ENCODE measurements around the gene KAT8. TPM values are rescaled to one million over a fixed set of nuclear protein-coding genes. Genes with fewer than 3 reads are reported as not detected.

Gene KAT8
- total RNA-seq, 1 donor from 2014 or later, result 33.5 TPM

- Histone ChIP-seq H3K27ac (ENCODE audit: low read depth, low read length) (no peak overlapping the region), H2AFZ (ENCODE audit: low read depth, low read length) (no peak overlapping the region), H3K4me3 (ENCODE audit: insufficient read depth, low read depth, low read length) (no peak overlapping the region), H3K4me1 (ENCODE audit: insufficient read depth, low read length) (peaks cover 12% of the 10 kb centered on the region), H3K9me3 (ENCODE audit: insufficient read depth, low read depth, low read length) (no peaks in the 10 kb centered on the region), H4K20me1 (ENCODE audit: insufficient read depth, low read length) (no peaks in the 10 kb centered on the region), H3K36me3 (ENCODE audit: insufficient read depth, low read length) (no peaks in the 10 kb centered on the region), H3K9ac (ENCODE audit: low read length) (no peak overlapping the region), H3K79me2 (ENCODE audit: insufficient read depth, low read length) (no peaks in the 10 kb centered on the region), H3K4me2 (ENCODE audit: low read length) (no peak overlapping the region), H3K27me3 (ENCODE audit: insufficient read depth, low read length) (no peaks in the 10 kb centered on the region)
- FAIRE-seq (no peak), DNase-seq (ENCODE audit: low read depth) (peak; percentile 23)
- Mint-ChIP-seq H3K36me3 (ENCODE audit: low read depth, unreplicated experiment) (peaks cover 19% of the 10 kb centered on the region), H3K27ac (ENCODE audit: unreplicated experiment) (no peak overlapping the region), H3K9me3 (ENCODE audit: unreplicated experiment) (peaks cover 2% of the 10 kb centered on the region), H3K4me1 (ENCODE audit: low read depth, unreplicated experiment) (no peaks in the 10 kb centered on the region), H3K4me3 (ENCODE audit: unreplicated experiment) (no peak overlapping the region), H3K27me3 (ENCODE audit: low read depth, unreplicated experiment) (peaks cover 3% of the 10 kb centered on the region)
- TF ChIP-seq EZH2 (IDR thresholded peaks at IDR 0.05; ENCODE audit: insufficient read depth, low read length), result no peak
- TF ChIP-seq CTCF (IDR thresholded peaks at IDR 0.05; ENCODE audit: insufficient read depth, low read depth, low read length), result no peak
Measured at GRCh38 chr16:31129568-31130335, 12.3 kb downstream of the KAT8 start.

- Histone ChIP-seq H3K79me2 (ENCODE audit: insufficient read depth, low read length) (no peaks in the 10 kb centered on the region), H3K4me2 (ENCODE audit: low read length) (no peak overlapping the region), H3K27me3 (ENCODE audit: insufficient read depth, low read length) (no peaks in the 10 kb centered on the region), H3K36me3 (ENCODE audit: insufficient read depth, low read length) (no peaks in the 10 kb centered on the region), H3K4me3 (ENCODE audit: insufficient read depth, low read depth, low read length) (no peak overlapping the region), H3K9me3 (ENCODE audit: insufficient read depth, low read depth, low read length) (no peaks in the 10 kb centered on the region), H4K20me1 (ENCODE audit: insufficient read depth, low read length) (no peaks in the 10 kb centered on the region), H3K9ac (ENCODE audit: low read length) (no peak overlapping the region), H3K27ac (ENCODE audit: low read depth, low read length) (no peak overlapping the region), H2AFZ (ENCODE audit: low read depth, low read length) (no peak overlapping the region), H3K4me1 (ENCODE audit: insufficient read depth, low read length) (peaks cover 16% of the 10 kb centered on the region)
- TF ChIP-seq EZH2 (IDR thresholded peaks at IDR 0.05; ENCODE audit: insufficient read depth, low read length) (no peak), CTCF (IDR thresholded peaks at IDR 0.05; ENCODE audit: insufficient read depth, low read depth, low read length) (no peak)
- Mint-ChIP-seq H3K4me1 (ENCODE audit: low read depth, unreplicated experiment) (no peaks in the 10 kb centered on the region), H3K4me3 (ENCODE audit: unreplicated experiment) (no peak overlapping the region), H3K36me3 (ENCODE audit: low read depth, unreplicated experiment) (peaks cover 17% of the 10 kb centered on the region), H3K27me3 (ENCODE audit: low read depth, unreplicated experiment) (peaks cover 3% of the 10 kb centered on the region), H3K9me3 (ENCODE audit: unreplicated experiment) (peaks cover 2% of the 10 kb centered on the region), H3K27ac (ENCODE audit: unreplicated experiment) (no peak overlapping the region)
- DNase-seq (ENCODE audit: low read depth) (no peak), FAIRE-seq (no peak)
Measured at GRCh38 chr16:31130336-31130891, 12.9 kb downstream of the KAT8 start.

- H2AFZ ChIP-seq (ENCODE audit: low read depth, low read length), result no peak overlapping the region
- FAIRE-seq (no peak), DNase-seq (ENCODE audit: low read depth) (no peak)
- H3K27ac ChIP-seq (ENCODE audit: low read depth, low read length), result no peak overlapping the region
- H3K9me3 Mint-ChIP-seq (ENCODE audit: unreplicated experiment), result peaks cover 2% of the 10 kb centered on the region
- H3K27ac Mint-ChIP-seq (ENCODE audit: unreplicated experiment), result no peak overlapping the region
- TF ChIP-seq EZH2 (IDR thresholded peaks at IDR 0.05; ENCODE audit: insufficient read depth, low read length), result no peak
- TF ChIP-seq CTCF (IDR thresholded peaks at IDR 0.05; ENCODE audit: insufficient read depth, low read depth, low read length), result no peak
- H3K79me2 ChIP-seq (ENCODE audit: insufficient read depth, low read length), result no peaks in the 10 kb centered on the region
- H3K9me3 ChIP-seq (ENCODE audit: insufficient read depth, low read depth, low read length), result no peaks in the 10 kb centered on the region
- H4K20me1 ChIP-seq (ENCODE audit: insufficient read depth, low read length), result no peaks in the 10 kb centered on the region
- H3K4me1 Mint-ChIP-seq (ENCODE audit: low read depth, unreplicated experiment), result peaks cover 3% of the 10 kb centered on the region
- peaks cover 6% of the 10 kb centered on the region for H3K27me3 Mint-ChIP-seq (ENCODE audit: low read depth, unreplicated experiment)
- H3K9ac ChIP-seq (ENCODE audit: low read length), result no peak overlapping the region
- no peaks in the 10 kb centered on the region for H3K27me3 ChIP-seq (ENCODE audit: insufficient read depth, low read length)
- H3K4me3 Mint-ChIP-seq (ENCODE audit: unreplicated experiment), result no peak overlapping the region
- H3K4me1 ChIP-seq (ENCODE audit: insufficient read depth, low read length), result peaks cover 16% of the 10 kb centered on the region
- no peak overlapping the region for H3K4me3 ChIP-seq (ENCODE audit: insufficient read depth, low read depth, low read length)
- H3K4me2 ChIP-seq (ENCODE audit: low read length), result no peak overlapping the region
- H3K36me3 Mint-ChIP-seq (ENCODE audit: low read depth, unreplicated experiment), result peaks cover 17% of the 10 kb centered on the region
- no peaks in the 10 kb centered on the region for H3K36me3 ChIP-seq (ENCODE audit: insufficient read depth, low read length)
Measured at GRCh38 chr16:31130899-31131298, 13.4 kb downstream of the KAT8 start.
